SK-N-SH treated with all-trans-retinoic acid at 6 μM for 48 hours (cell line): ENCODE results near the gene COMT.

Source experiments
- ATAC-seq: fragments of 200-7000 bp; cut with Tn5 transposase; 3 replicates; pipeline ENCODE4 v1.9.1; 2020; ENCODE audit warnings: mild to moderate bottlenecking, moderate library complexity
- BACH2 ChIP-seq: fragments of 250-450 bp; sonication (Bioruptor Pico); IDR thresholded peaks from 2 replicates; pipeline ENCODE4 v1.9.0; 2021; ENCODE audit warnings: mild to moderate bottlenecking, borderline replicate concordance
- ISL1 ChIP-seq: fragments of 250-450 bp; sonication (Bioruptor Pico); IDR thresholded peaks from 2 replicates; pipeline ENCODE4 v2.1.2; 2022; ENCODE audit warnings: mild to moderate bottlenecking, moderate library complexity
- OSR1 ChIP-seq: fragments of 250-450 bp; sonication (Bioruptor Pico); IDR thresholded peaks from 2 replicates; pipeline ENCODE4 v1.8.0; 2022; ENCODE audit warnings: moderate library complexity, mild to moderate bottlenecking, inconsistent platforms
- PPARA ChIP-seq: fragments of 250-450 bp; sonication (Bioruptor Pico); IDR thresholded peaks from 2 replicates; pipeline ENCODE4 v1.5.0; 2020; ENCODE audit warnings: mild to moderate bottlenecking, borderline replicate concordance
- RARB ChIP-seq: fragments of 250-450 bp; sonication (Bioruptor Pico); IDR thresholded peaks from 2 replicates; pipeline ENCODE4 v1.8.0; 2021; ENCODE audit warnings: mild to moderate bottlenecking, moderate library complexity
- SNAI2 ChIP-seq: fragments of 250-450 bp; sonication (Bioruptor Pico); IDR thresholded peaks from 2 replicates; pipeline ENCODE4 v1.5.0; 2020; ENCODE audit warnings: mild to moderate bottlenecking, moderate library complexity
- TCF4 ChIP-seq: fragments of 250-450 bp; sonication (Bioruptor Pico); IDR thresholded peaks from 2 replicates; pipeline ENCODE4 v1.8.0; 2021; ENCODE audit warnings: mild to moderate bottlenecking, moderate library complexity, borderline replicate concordance
- TOX ChIP-seq: fragments of 250-450 bp; sonication (Bioruptor Pico); IDR thresholded peaks from 2 replicates; pipeline ENCODE4 v1.8.0; 2021; ENCODE audit warnings: mild to moderate bottlenecking, moderate library complexity, borderline replicate concordance
- ZC3H10 ChIP-seq: fragments of 250-450 bp; sonication (Bioruptor Pico); IDR thresholded peaks from 2 replicates; pipeline ENCODE4 v1.5.1; 2021; ENCODE audit warnings: mild to moderate bottlenecking, moderate library complexity
- ZFP3 ChIP-seq: fragments of 250-450 bp; sonication (Bioruptor Pico); IDR thresholded peaks from 2 replicates; pipeline ENCODE4 v1.5.0; 2020; ENCODE audit warnings: mild to moderate bottlenecking, moderate library complexity
- ZNF565 ChIP-seq: fragments of 450-650 bp; formaldehyde crosslinking; conservative IDR thresholded peaks from 2 replicates; pipeline ENCODE4 v1.5.0; 2020; ENCODE audit warnings: low read depth, mild to moderate bottlenecking, moderate library complexity
- ZNF70 ChIP-seq: fragments of 450-650 bp; formaldehyde crosslinking; IDR thresholded peaks from 2 replicates; pipeline ENCODE4 v1.5.0; 2020; ENCODE audit warnings: mild to moderate bottlenecking, moderate library complexity
- ZNF8 ChIP-seq: fragments of 450-650 bp; formaldehyde crosslinking; IDR thresholded peaks from 2 replicates; pipeline ENCODE4 v1.5.0; 2020; ENCODE audit warnings: mild to moderate bottlenecking, moderate library complexity
- TF ChIP-seq, protein P1 (sequence below): fragments of 250-450 bp; sonication (Bioruptor Pico); IDR thresholded peaks from 2 replicates; pipeline ENCODE4 v1.8.0; 2020; ENCODE audit warnings: mild to moderate bottlenecking, moderate library complexity, borderline replicate concordance
- TF ChIP-seq, protein P2 (sequence below): fragments of 250-450 bp; sonication (Bioruptor Pico); IDR thresholded peaks from 2 replicates; pipeline ENCODE4 v1.5.1; 2020; ENCODE audit warnings: low read depth, mild to moderate bottlenecking, moderate library complexity
- TF ChIP-seq, protein P3 (sequence below): fragments of 250-450 bp; sonication (Bioruptor Pico); IDR thresholded peaks from 2 replicates; pipeline ENCODE4 v1.5.1; 2021; ENCODE audit warnings: mild to moderate bottlenecking, moderate library complexity
- TF ChIP-seq, protein P4 (sequence below): fragments of 250-450 bp; sonication (Bioruptor Pico); IDR thresholded peaks from 2 replicates; pipeline ENCODE4 v1.5.0; 2020; ENCODE audit warnings: mild to moderate bottlenecking, moderate library complexity
- TF ChIP-seq, protein P5 (sequence below): fragments of 250-450 bp; sonication (Bioruptor Pico); IDR thresholded peaks from 2 replicates; pipeline ENCODE4 v1.8.0; 2021; ENCODE audit warnings: low read depth, mild to moderate bottlenecking, moderate library complexity, borderline replicate concordance

The COMT gene

DNA sequence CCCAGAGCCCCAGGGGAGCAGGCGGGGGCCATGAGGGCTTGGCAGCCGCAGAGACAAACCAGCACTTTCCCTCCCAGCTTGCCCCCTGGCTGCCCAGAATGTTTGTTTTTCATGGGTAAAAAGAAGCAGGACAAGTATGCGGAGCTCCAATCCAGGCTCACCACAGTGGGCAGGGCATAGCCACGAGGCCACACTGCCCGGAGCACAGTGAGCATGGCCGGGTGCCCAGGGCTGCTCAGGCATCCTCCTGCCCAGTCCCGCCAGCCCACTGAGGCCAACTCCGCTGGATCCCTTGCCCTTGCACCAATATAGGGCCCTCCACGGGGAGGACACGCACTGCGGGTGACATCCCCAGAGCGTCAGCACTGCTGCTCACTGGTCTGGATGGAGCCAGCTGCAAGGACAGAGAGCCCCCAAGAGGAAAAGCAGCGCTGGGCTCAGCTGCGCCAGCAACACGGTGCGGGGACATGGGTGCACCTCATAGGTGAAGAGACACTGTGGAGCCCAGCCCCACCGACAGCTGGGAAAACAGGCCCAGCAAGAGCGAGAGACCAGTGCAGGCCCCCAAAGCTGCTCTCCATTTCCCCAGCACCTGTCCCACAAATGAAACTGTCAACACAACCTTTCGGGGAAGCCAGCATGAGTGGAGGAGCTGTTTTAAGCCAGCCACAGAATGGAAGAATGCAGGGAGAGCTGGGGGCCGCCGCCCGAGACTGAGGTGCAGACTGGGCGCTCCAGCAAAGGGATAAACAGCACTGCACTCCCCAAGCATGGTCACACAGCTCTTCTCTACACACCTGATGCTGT, 50.3 kb downstream of the COMT start:
- TF ChIP-seq, protein P1, sequence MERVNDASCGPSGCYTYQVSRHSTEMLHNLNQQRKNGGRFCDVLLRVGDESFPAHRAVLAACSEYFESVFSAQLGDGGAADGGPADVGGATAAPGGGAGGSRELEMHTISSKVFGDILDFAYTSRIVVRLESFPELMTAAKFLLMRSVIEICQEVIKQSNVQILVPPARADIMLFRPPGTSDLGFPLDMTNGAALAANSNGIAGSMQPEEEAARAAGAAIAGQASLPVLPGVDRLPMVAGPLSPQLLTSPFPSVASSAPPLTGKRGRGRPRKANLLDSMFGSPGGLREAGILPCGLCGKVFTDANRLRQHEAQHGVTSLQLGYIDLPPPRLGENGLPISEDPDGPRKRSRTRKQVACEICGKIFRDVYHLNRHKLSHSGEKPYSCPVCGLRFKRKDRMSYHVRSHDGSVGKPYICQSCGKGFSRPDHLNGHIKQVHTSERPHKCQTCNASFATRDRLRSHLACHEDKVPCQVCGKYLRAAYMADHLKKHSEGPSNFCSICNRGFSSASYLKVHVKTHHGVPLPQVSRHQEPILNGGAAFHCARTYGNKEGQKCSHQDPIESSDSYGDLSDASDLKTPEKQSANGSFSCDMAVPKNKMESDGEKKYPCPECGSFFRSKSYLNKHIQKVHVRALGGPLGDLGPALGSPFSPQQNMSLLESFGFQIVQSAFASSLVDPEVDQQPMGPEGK (CRISPR knock-in tag), result no peak
- TF ChIP-seq ISL1 (no peak), PPARA (CRISPR knock-in tag) (no peak), ZC3H10 (CRISPR knock-in tag) (no peak), ZNF8 (CRISPR knock-in tag) (no peak), RARB (no peak)
- TF ChIP-seq, protein P2, sequence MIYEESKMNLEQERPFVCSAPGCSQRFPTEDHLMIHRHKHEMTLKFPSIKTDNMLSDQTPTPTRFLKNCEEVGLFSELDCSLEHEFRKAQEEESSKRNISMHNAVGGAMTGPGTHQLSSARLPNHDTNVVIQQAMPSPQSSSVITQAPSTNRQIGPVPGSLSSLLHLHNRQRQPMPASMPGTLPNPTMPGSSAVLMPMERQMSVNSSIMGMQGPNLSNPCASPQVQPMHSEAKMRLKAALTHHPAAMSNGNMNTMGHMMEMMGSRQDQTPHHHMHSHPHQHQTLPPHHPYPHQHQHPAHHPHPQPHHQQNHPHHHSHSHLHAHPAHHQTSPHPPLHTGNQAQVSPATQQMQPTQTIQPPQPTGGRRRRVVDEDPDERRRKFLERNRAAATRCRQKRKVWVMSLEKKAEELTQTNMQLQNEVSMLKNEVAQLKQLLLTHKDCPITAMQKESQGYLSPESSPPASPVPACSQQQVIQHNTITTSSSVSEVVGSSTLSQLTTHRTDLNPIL (CRISPR knock-in tag), result no peak
- TF ChIP-seq, protein P3, sequence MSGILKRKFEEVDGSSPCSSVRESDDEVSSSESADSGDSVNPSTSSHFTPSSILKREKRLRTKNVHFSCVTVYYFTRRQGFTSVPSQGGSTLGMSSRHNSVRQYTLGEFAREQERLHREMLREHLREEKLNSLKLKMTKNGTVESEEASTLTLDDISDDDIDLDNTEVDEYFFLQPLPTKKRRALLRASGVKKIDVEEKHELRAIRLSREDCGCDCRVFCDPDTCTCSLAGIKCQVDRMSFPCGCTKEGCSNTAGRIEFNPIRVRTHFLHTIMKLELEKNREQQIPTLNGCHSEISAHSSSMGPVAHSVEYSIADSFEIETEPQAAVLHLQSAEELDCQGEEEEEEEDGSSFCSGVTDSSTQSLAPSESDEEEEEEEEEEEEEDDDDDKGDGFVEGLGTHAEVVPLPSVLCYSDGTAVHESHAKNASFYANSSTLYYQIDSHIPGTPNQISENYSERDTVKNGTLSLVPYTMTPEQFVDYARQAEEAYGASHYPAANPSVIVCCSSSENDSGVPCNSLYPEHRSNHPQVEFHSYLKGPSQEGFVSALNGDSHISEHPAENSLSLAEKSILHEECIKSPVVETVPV, result no peak
- TF ChIP-seq, protein P4, sequence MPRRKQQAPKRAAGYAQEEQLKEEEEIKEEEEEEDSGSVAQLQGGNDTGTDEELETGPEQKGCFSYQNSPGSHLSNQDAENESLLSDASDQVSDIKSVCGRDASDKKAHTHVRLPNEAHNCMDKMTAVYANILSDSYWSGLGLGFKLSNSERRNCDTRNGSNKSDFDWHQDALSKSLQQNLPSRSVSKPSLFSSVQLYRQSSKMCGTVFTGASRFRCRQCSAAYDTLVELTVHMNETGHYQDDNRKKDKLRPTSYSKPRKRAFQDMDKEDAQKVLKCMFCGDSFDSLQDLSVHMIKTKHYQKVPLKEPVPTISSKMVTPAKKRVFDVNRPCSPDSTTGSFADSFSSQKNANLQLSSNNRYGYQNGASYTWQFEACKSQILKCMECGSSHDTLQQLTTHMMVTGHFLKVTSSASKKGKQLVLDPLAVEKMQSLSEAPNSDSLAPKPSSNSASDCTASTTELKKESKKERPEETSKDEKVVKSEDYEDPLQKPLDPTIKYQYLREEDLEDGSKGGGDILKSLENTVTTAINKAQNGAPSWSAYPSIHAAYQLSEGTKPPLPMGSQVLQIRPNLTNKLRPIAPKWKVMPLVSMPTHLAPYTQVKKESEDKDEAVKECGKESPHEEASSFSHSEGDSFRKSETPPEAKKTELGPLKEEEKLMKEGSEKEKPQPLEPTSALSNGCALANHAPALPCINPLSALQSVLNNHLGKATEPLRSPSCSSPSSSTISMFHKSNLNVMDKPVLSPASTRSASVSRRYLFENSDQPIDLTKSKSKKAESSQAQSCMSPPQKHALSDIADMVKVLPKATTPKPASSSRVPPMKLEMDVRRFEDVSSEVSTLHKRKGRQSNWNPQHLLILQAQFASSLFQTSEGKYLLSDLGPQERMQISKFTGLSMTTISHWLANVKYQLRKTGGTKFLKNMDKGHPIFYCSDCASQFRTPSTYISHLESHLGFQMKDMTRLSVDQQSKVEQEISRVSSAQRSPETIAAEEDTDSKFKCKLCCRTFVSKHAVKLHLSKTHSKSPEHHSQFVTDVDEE, result no peak
- TF ChIP-seq, all 23 proteins: peak for 0
- ATAC-seq, result no peak

DNA sequence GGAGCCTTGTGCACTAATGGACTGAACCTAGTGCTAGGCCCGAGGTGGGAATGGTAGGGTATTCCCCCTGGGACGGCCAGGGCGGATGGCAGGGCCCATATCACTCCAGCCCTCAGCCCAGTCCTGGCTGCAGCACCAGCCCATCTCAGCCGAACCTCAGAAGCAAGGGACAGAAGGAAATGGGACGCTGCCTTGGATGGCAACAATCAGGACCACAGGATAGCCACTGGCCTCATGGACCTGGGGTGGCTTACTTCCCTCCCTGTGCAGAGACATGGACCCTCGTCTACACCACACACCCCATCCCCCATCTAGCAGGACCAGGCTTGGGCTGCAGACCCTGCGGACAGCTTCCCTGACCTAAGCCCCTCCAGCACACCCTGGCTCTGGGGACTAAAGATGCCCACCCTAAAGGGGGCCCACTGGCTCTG, 50.9 kb downstream of the COMT start:
- TF ChIP-seq ZFP3 (CRISPR knock-in tag) (no peak), TOX (CRISPR knock-in tag) (no peak), TCF4 (CRISPR knock-in tag) (no peak)
- TF ChIP-seq, protein P5, sequence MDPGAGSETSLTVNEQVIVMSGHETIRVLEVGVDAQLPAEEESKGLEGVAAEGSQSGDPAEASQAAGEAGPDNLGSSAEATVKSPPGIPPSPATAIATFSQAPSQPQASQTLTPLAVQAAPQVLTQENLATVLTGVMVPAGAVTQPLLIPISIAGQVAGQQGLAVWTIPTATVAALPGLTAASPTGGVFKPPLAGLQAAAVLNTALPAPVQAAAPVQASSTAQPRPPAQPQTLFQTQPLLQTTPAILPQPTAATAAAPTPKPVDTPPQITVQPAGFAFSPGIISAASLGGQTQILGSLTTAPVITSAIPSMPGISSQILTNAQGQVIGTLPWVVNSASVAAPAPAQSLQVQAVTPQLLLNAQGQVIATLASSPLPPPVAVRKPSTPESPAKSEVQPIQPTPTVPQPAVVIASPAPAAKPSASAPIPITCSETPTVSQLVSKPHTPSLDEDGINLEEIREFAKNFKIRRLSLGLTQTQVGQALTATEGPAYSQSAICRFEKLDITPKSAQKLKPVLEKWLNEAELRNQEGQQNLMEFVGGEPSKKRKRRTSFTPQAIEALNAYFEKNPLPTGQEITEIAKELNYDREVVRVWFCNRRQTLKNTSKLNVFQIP (CRISPR knock-in tag), result no peak
- ATAC-seq, result no peak

DNA sequence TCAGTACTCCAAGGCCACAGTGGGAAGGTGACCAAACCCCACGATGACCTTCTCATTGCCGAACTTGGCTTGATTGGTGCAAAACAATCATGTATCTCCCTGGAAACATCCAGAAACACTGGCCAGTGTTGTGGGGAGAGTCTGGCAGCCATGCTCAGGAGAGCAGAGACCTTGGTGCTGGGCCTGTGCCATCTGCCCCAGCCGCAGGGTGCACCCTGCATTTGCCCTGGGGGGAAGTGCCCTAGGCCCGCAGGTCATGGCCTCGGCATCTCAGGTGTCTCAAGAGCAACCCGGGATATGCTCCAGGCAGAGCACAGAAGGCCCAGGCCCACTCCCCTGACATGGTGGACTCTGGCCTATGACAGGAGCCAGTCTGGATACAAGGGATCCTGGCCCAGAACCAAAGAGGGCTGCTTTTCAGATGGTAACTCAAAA, 51.4 kb downstream of the COMT start:
- ATAC-seq, result no peak
- TF ChIP-seq ZNF565 (no peak), ZNF70 (CRISPR knock-in tag) (no peak), ISL1 (no peak), ZNF8 (CRISPR knock-in tag) (no peak), SNAI2 (CRISPR knock-in tag) (no peak), BACH2 (CRISPR knock-in tag) (no peak), PPARA (CRISPR knock-in tag) (no peak), OSR1 (CRISPR knock-in tag) (no peak)
- TF ChIP-seq, protein P4, result no peak
- TF ChIP-seq, protein P1 (CRISPR knock-in tag), result no peak
- TF ChIP-seq, protein P2 (CRISPR knock-in tag), result no peak
- TF ChIP-seq, protein P3, result no peak
